Measurements from ENCODE around the gene MT1B. TPM values are rescaled to one million over a fixed set of nuclear protein-coding genes. Genes with fewer than 3 reads are reported as not detected.

The MT1B gene
- total RNA-seq, 2 experiments from 2014 or later, result not detected

GRCh38 chr16:56628486-56629350 lies 23.0 kb upstream of the MT1B start:
- DNase-seq (ENCODE audit: low spot score), result no peak
- Histone ChIP-seq H3K9me3 (ENCODE audit: low read length) (no peaks in the 10 kb centered on the region), H4K20me1 (ENCODE audit: insufficient read depth, low read length) (no peaks in the 10 kb centered on the region), H3K4me2 (ENCODE audit: low read length) (no peak overlapping the region), H3K4me1 (ENCODE audit: insufficient read depth, low read length, poor library complexity, severe bottlenecking) (peaks cover 9% of the 10 kb centered on the region), H2AFZ (ENCODE audit: low read length) (no peak overlapping the region), H3K4me3 (ENCODE audit: low read depth, low read length, poor library complexity, severe bottlenecking) (no peak overlapping the region), H3K27ac (ENCODE audit: low read depth, low read length, poor library complexity, severe bottlenecking) (no peak overlapping the region), H3K36me3 (ENCODE audit: insufficient read depth, low read length) (no peaks in the 10 kb centered on the region), H3K9me2 (ENCODE audit: insufficient read depth, low read length) (no peaks in the 10 kb centered on the region), H3K79me2 (ENCODE audit: insufficient read depth, low read depth, low read length) (no peaks in the 10 kb centered on the region)
- ChIA-PET CTCF (ENCODE audit: unreplicated experiment) (interaction anchor here (0.6 kb wide), 1 partner anchor 29 kb away, joined by 3 read pairs; the partner anchor contains the start of gene MT1F), POLR2A (interaction anchor here (0.7 kb wide), 1 partner anchor 877 kb away, joined by 7 read pairs; no protein-coding TSS in a partner anchor)
- intact Hi-C loops (cut with micrococcal nuclease; ENCODE audit: unreplicated experiment), result no loop called here
- no TSS peak for BruUV-seq (replicated peaks)
- TF ChIP-seq, protein P1, sequence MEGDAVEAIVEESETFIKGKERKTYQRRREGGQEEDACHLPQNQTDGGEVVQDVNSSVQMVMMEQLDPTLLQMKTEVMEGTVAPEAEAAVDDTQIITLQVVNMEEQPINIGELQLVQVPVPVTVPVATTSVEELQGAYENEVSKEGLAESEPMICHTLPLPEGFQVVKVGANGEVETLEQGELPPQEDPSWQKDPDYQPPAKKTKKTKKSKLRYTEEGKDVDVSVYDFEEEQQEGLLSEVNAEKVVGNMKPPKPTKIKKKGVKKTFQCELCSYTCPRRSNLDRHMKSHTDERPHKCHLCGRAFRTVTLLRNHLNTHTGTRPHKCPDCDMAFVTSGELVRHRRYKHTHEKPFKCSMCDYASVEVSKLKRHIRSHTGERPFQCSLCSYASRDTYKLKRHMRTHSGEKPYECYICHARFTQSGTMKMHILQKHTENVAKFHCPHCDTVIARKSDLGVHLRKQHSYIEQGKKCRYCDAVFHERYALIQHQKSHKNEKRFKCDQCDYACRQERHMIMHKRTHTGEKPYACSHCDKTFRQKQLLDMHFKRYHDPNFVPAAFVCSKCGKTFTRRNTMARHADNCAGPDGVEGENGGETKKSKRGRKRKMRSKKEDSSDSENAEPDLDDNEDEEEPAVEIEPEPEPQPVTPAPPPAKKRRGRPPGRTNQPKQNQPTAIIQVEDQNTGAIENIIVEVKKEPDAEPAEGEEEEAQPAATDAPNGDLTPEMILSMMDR (conservative IDR thresholded peaks at IDR 0.05; ENCODE audit: low read length), result no peak
- TF ChIP-seq EZH2phosphoT487 (IDR thresholded peaks at IDR 0.05; ENCODE audit: borderline replicate concordance, low read depth, low read length), result no peak

- Histone ChIP-seq H4K20me1 (ENCODE audit: insufficient read depth, low read length) (no peaks in the 10 kb centered on the region), H3K27ac (ENCODE audit: low read depth, low read length, poor library complexity, severe bottlenecking) (no peak overlapping the region), H3K4me2 (ENCODE audit: low read length) (no peak overlapping the region), H3K4me3 (ENCODE audit: low read depth, low read length, poor library complexity, severe bottlenecking) (no peak overlapping the region), H3K79me2 (ENCODE audit: insufficient read depth, low read depth, low read length) (no peaks in the 10 kb centered on the region), H3K9me2 (ENCODE audit: insufficient read depth, low read length) (no peaks in the 10 kb centered on the region), H3K9me3 (ENCODE audit: low read length) (no peaks in the 10 kb centered on the region), H3K36me3 (ENCODE audit: insufficient read depth, low read length) (no peaks in the 10 kb centered on the region), H2AFZ (ENCODE audit: low read length) (no peak overlapping the region), H3K4me1 (ENCODE audit: insufficient read depth, low read length, poor library complexity, severe bottlenecking) (peaks cover 9% of the 10 kb centered on the region)
- no peak for DNase-seq (ENCODE audit: low spot score)
- no TSS peak for BruUV-seq (replicated peaks)
- TF ChIP-seq, protein P1 (conservative IDR thresholded peaks at IDR 0.05; ENCODE audit: low read length), result no peak
- no peak for TF ChIP-seq EZH2phosphoT487 (IDR thresholded peaks at IDR 0.05; ENCODE audit: borderline replicate concordance, low read depth, low read length)
- intact Hi-C loops (cut with micrococcal nuclease; ENCODE audit: unreplicated experiment), result no loop called here
- CTCF ChIA-PET (ENCODE audit: unreplicated experiment), result no interaction called here
- POLR2A ChIA-PET, result interaction anchor here (0.9 kb wide), 1 partner anchor 17 kb away, joined by 5 read pairs; no protein-coding TSS in a partner anchor
Observed at GRCh38 chr16:56629531-56629930, 22.2 kb upstream of the MT1B start.

GRCh38 chr16:56630134-56630533 lies 21.6 kb upstream of the MT1B start:
- peak; percentile 66 for DNase-seq (ENCODE audit: low spot score)
- H2AFZ ChIP-seq (ENCODE audit: low read length), result no peak overlapping the region
- H3K9me3 ChIP-seq (ENCODE audit: low read length), result no peaks in the 10 kb centered on the region
- BruUV-seq (replicated peaks), result no TSS peak
- H3K36me3 ChIP-seq (ENCODE audit: insufficient read depth, low read length), result no peaks in the 10 kb centered on the region
- TF ChIP-seq EZH2phosphoT487 (IDR thresholded peaks at IDR 0.05; ENCODE audit: borderline replicate concordance, low read depth, low read length), result no peak
- TF ChIP-seq, protein P1 (conservative IDR thresholded peaks at IDR 0.05; ENCODE audit: low read length), result peak; percentile 19; the same call in 1 of the 2 replicates
- H4K20me1 ChIP-seq (ENCODE audit: insufficient read depth, low read length), result no peaks in the 10 kb centered on the region
- H3K4me1 ChIP-seq (ENCODE audit: insufficient read depth, low read length, poor library complexity, severe bottlenecking), result peaks cover 9% of the 10 kb centered on the region
- H3K4me3 ChIP-seq (ENCODE audit: low read depth, low read length, poor library complexity, severe bottlenecking), result no peak overlapping the region
- intact Hi-C loops (cut with micrococcal nuclease; ENCODE audit: unreplicated experiment), result no loop called here
- no peaks in the 10 kb centered on the region for H3K9me2 ChIP-seq (ENCODE audit: insufficient read depth, low read length)
- ChIA-PET POLR2A (interaction anchor here (0.9 kb wide), 1 partner anchor 18 kb away, joined by 5 read pairs; no protein-coding TSS in a partner anchor), CTCF (ENCODE audit: unreplicated experiment) (interaction anchor here (0.9 kb wide), 1 partner anchor 25 kb away, joined by 5 read pairs; no protein-coding TSS in a partner anchor)
- H3K79me2 ChIP-seq (ENCODE audit: insufficient read depth, low read depth, low read length), result no peaks in the 10 kb centered on the region
- no peak overlapping the region for H3K27ac ChIP-seq (ENCODE audit: low read depth, low read length, poor library complexity, severe bottlenecking)
- peak overlapping the region; percentile 13; the same call in 1 of the 2 replicates for H3K4me2 ChIP-seq (ENCODE audit: low read length)

Data from OCI-LY7 (cell line).